GM13976 (cell line): ENCODE results near the gene DHX32.

Experiments used
- DNase-seq: peaks from one replicate; pipeline ENCODE4 v3.0.0; 2012; ENCODE audit warnings: low spot score
- CTCF ChIP-seq: IDR thresholded peaks from 2 replicates; pipeline ENCODE4 v1.5.1; 2012; ENCODE audit warnings: borderline replicate concordance, mild to moderate bottlenecking; ENCODE audit not compliant: insufficient read depth; ENCODE audit errors: extremely low read depth, missing control alignments, control extremely low read depth
- in situ Hi-C: fragments of 300-500 bp; cut with MboI; formaldehyde crosslinking; loops from one replicate; pipeline ENCODE4 v1.12.0; 2022; ENCODE audit warnings: low sequenced_read_pairs, mixed read lengths, inconsistent platforms; ENCODE audit not compliant: unreplicated experiment

Gene DHX32

GRCh38 chr10:125844751-125845221 is 36.3 kb downstream of the DHX32 start:
- no peak for TF ChIP-seq CTCF
- in situ Hi-C loops: no loop called here
- DNase-seq: no peak

- in situ Hi-C loops: no loop called here
- TF ChIP-seq CTCF: no peak
- DNase-seq: no peak
Observed at GRCh38 chr10:125843603-125844329, 37.3 kb downstream of the DHX32 start.

GRCh38 chr10:125840955-125841354 is 40.1 kb downstream of the DHX32 start:
- no peak for TF ChIP-seq CTCF
- in situ Hi-C loops: no loop called here
- no peak for DNase-seq

GRCh38 chr10:125840406-125840805 is 40.7 kb downstream of the DHX32 start:
- no peak for DNase-seq
- in situ Hi-C loops: no loop called here
- no peak for TF ChIP-seq CTCF

GRCh38 chr10:125838802-125839575 is 42.1 kb downstream of the DHX32 start:
- DNase-seq: no peak
- TF ChIP-seq CTCF: no peak
- in situ Hi-C loops: no loop called here

- in situ Hi-C loops: no loop called here
- no peak for TF ChIP-seq CTCF
- no peak for DNase-seq
Observed at GRCh38 chr10:125836746-125837145, 44.3 kb downstream of the DHX32 start.
